Fibroblast of skin of left biceps (primary cell): ENCODE measurements around the gene CCNG2.

ENCODE experiments used
- DNase-seq, 2 experiments: peaks; one replicate each; pipeline ENCODE4 v3.0.0-alpha.2; 2013; ENCODE audit warnings: low read depth in 2 of 2

Gene CCNG2

GRCh38 chr4:77201857-77202256 lies 44.9 kb downstream of the CCNG2 start:
- no peak for DNase-seq

- DNase-seq = no peak
These were observed 45.5 kb downstream of the CCNG2 start for GRCh38 chr4:77202491-77202890.

GRCh38 chr4:77203380-77204197 lies 46.6 kb downstream of the CCNG2 start:
- peak; percentile 55 to 58 for DNase-seq

GRCh38 chr4:77204621-77205020 lies 47.6 kb downstream of the CCNG2 start:
- peak; percentile 49 to 52 for DNase-seq

GRCh38 chr4:77209012-77209411 lies 52.0 kb downstream of the CCNG2 start:
- no peak for DNase-seq

- no peak for DNase-seq
These were observed 52.9 kb downstream of the CCNG2 start for GRCh38 chr4:77209936-77210335.

GRCh38 chr4:77215107-77215506 lies 58.1 kb downstream of the CCNG2 start:
- DNase-seq = no peak

- no peak for DNase-seq
These were observed 60.5 kb downstream of the CCNG2 start for GRCh38 chr4:77217526-77217925.

- no peak for DNase-seq
These were observed 62.3 kb downstream of the CCNG2 start for GRCh38 chr4:77219266-77219665.
